ENCODE results near the gene HDHD2.

Gene HDHD2

GRCh38 chr18:47075098-47075883 is 75.0 kb downstream of the HDHD2 start:
- no peak for TF ChIP-seq CTCF (conservative IDR thresholded peaks at IDR 0.05; ENCODE audit: low read depth, low read length)
- H3K4me3 ChIP-seq (ENCODE audit: low read depth, low read length): no peak overlapping the region
- DNase-seq (ENCODE audit: low read depth): peak; percentile 16

GRCh38 chr18:47067648-47068047 is 82.7 kb downstream of the HDHD2 start:
- no peak for DNase-seq (ENCODE audit: low read depth)
- no peak overlapping the region for H3K4me3 ChIP-seq (ENCODE audit: low read depth, low read length)
- TF ChIP-seq CTCF (conservative IDR thresholded peaks at IDR 0.05; ENCODE audit: low read depth, low read length): no peak

GRCh38 chr18:47063096-47063495 is 87.2 kb downstream of the HDHD2 start:
- no peak overlapping the region for H3K4me3 ChIP-seq (ENCODE audit: low read depth, low read length)
- TF ChIP-seq CTCF (conservative IDR thresholded peaks at IDR 0.05; ENCODE audit: low read depth, low read length): no peak
- no peak for DNase-seq (ENCODE audit: low read depth)

GRCh38 chr18:47062471-47062870 is 87.8 kb downstream of the HDHD2 start:
- no peak for TF ChIP-seq CTCF (conservative IDR thresholded peaks at IDR 0.05; ENCODE audit: low read depth, low read length)
- no peak overlapping the region for H3K4me3 ChIP-seq (ENCODE audit: low read depth, low read length)
- no peak for DNase-seq (ENCODE audit: low read depth)
